Coronary artery (tissue), 2 donors: ENCODE data around the gene MAML1.

Source experiments
- DNase-seq: peaks from one replicate; pipeline ENCODE4 v3.0.0-alpha.2; 2017; ENCODE audit warnings: low spot score
- H3K27ac ChIP-seq, 2 donors: fragments of 200-600 bp; sonication (generic); one replicate each; pipeline ENCODE4 v1.5.1; 2016 to 2019
- H3K4me3 ChIP-seq: fragments of 200-600 bp; sonication (generic); 2 replicates; pipeline ENCODE4 v1.5.1; 2016; ENCODE audit warnings: mild to moderate bottlenecking, moderate library complexity
- TF ChIP-seq, protein P1 (sequence below): fragments of 200-600 bp; sonication (generic); IDR thresholded peaks from one replicate; pipeline ENCODE4 v1.5.1; 2019; ENCODE audit warnings: antibody characterized with exemption

MAML1 gene

DNA sequence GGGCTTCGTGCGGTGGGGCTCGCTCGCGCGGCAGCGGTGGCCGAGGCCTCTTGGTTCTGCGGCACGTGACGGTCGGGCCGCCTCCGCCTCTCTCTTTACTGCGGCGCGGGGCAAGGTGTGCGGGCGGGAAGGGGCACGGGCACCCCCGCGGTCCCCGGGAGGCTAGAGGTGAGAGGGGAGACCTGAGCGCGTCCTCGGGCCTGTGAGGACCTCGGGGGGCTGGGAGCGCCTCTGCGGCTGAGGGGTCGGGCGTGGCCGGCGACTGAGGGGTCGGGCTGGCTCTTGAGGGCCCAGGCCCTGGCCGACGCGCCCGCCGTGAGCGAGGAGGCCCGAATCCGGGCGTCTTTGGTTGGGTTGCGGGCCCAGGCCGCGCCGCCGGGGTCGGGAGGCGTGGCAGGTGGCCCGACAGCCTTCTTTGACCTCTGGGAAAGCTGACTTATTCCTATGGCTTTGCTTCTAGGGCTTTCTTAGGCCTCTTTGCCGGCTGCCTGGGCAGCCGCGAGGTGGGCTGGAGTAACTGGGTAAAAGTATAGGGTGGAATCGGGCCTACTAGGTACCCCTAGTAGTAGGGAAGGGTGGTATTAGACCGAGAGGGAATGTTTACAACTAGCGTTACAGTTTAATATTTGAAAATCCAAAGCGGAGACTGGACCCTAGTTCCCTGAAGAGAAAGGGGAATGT, 33.5 kb upstream of the MAML1 start, which contains the start of gene CANX:
CANX (plus strand) TSS at position 33 of the 681 bp plus-strand sequence. CDS start 6,715 bp downstream, outside the sequence.
- DNase-seq: no peak
- TF ChIP-seq, protein P1, sequence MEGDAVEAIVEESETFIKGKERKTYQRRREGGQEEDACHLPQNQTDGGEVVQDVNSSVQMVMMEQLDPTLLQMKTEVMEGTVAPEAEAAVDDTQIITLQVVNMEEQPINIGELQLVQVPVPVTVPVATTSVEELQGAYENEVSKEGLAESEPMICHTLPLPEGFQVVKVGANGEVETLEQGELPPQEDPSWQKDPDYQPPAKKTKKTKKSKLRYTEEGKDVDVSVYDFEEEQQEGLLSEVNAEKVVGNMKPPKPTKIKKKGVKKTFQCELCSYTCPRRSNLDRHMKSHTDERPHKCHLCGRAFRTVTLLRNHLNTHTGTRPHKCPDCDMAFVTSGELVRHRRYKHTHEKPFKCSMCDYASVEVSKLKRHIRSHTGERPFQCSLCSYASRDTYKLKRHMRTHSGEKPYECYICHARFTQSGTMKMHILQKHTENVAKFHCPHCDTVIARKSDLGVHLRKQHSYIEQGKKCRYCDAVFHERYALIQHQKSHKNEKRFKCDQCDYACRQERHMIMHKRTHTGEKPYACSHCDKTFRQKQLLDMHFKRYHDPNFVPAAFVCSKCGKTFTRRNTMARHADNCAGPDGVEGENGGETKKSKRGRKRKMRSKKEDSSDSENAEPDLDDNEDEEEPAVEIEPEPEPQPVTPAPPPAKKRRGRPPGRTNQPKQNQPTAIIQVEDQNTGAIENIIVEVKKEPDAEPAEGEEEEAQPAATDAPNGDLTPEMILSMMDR: no peak
- H3K4me3 ChIP-seq: peak within 1 kb of the TSS; percentile 87
- peak within 1 kb of the TSS; percentile 94 to 99 for H3K27ac ChIP-seq

GRCh38 chr5:179699616-179700237, 32.9 kb upstream of the MAML1 start:
- Histone ChIP-seq H3K4me3 (peak overlapping the region; percentile 87), H3K27ac (peak overlapping the region; percentile 94 to 99)
- DNase-seq: no peak
- TF ChIP-seq, protein P1: no peak

DNA sequence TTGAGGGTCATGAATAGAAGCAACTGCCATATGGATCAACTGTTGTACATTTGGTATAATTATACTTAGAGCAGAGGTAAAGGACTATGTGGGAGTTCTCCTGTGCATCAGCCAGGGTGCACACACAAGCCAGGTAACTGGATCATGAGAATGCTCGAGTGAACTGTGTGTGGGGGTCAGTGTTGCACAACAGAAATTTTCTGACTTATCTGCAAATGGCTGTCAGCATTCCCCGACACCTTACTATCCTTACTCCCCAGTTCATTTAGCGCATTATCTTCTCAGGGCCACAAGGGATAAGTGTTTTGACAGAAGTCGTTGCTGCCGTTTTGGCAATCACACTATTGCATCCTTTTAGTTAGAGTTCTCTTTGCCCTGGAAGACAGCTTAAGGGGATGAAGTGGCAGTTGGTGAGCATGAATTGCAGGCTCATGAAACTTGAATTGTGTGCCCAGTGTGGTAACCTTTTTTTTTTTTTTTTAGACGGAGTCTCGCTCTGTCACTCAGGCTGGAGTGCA, 32.2 kb upstream of the MAML1 start:
- TF ChIP-seq, protein P1: no peak
- no peak for DNase-seq
- H3K27ac ChIP-seq: peak overlapping the region; percentile 33 to 99
- peak overlapping the region; percentile 87 for H3K4me3 ChIP-seq

DNA sequence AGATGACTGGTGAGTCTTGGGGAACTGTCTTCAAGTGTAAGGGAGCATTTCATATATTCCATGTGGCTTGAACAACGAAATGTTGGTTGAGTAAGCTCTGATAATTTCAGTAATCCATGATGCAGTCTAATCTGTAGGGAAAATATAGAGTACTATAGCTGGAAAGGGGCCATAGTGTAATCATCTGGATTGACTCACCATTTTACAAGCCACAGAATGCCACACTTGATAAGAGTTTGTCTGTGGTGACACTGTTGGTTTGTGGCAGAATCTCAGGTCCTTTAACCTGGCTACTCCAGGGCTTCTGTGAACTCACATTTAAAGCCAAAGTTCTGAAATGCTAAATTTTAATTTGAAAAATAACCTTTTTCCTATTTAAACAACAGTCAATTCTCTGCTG, 16.3 kb upstream of the MAML1 start:
- no peak overlapping the region for H3K27ac ChIP-seq
- no peak overlapping the region for H3K4me3 ChIP-seq
- TF ChIP-seq, protein P1: no peak
- DNase-seq: no peak

GRCh38 chr5:179720222-179720621, 12.4 kb upstream of the MAML1 start:
- no peak for DNase-seq
- H3K4me3 ChIP-seq: no peak overlapping the region
- TF ChIP-seq, protein P1: no peak
- H3K27ac ChIP-seq: no peak overlapping the region

- no peak overlapping the region for H3K4me3 ChIP-seq
- no peak overlapping the region for H3K27ac ChIP-seq
- DNase-seq: no peak
- TF ChIP-seq, protein P1: no peak
Observed at GRCh38 chr5:179724163-179724562, 8.5 kb upstream of the MAML1 start.

DNA sequence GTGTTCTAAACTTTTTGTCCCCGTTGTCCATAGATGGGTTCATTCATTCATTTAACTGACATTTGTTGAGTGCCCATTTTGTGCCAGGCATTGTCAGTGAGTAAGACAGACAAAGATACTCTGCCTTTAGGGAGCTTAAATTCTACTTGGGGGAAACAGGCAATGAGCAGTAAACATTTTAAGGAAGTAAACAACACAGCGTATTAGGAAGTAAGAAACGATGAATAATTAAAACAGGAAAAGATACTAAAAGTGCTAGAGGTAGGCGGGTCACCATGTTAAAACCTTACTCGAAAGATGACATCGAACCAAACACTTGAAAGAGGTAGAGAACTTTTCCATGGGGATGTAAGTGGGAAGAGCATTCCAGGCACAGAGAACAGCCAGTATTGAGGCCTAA, 5.5 kb upstream of the MAML1 start:
- Histone ChIP-seq H3K4me3 (no peak overlapping the region), H3K27ac (no peak overlapping the region)
- no peak for DNase-seq
- TF ChIP-seq, protein P1: no peak
